T-helper 9 cell (primary cell): ENCODE results near the gene CCDC171.
"Not testable (repeated sequence)": the region's sequence is repeated elsewhere in the genome, so short reads cannot be mapped to it uniquely, and the experiment has no call there.

ENCODE experiments used
- DNase-seq: peaks from one replicate; pipeline ENCODE4 v3.0.0-alpha.2; 2020

Gene CCDC171

DNA sequence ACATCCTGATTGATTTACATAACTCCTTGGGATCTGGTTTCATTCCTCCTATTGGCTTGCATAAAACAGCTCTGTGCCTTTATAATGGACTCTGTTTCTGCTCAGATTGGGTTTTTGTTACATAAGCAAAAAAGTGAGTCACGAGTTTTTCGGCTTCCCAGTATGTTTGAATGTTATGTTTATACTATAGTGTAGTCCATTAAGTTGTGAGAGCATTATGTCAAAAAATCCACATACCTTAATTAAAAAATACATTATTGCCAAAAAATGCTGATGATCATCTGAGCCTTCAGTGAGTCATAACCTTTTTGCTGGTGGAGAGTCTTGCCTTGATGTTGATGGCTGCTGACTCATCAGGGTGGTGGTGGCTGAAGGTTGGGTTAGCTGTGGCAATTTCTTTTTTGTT lies 144.6 kb downstream of the CCDC171 start:
- DNase-seq: no peak

GRCh38 chr9:15699876-15700559 lies 147.2 kb downstream of the CCDC171 start:
- not testable (repeated sequence) for DNase-seq

GRCh38 chr9:15707000-15707399 lies 154.2 kb downstream of the CCDC171 start:
- no peak for DNase-seq

- no peak for DNase-seq
Observed at GRCh38 chr9:15711531-15711930, 158.7 kb downstream of the CCDC171 start.

DNA sequence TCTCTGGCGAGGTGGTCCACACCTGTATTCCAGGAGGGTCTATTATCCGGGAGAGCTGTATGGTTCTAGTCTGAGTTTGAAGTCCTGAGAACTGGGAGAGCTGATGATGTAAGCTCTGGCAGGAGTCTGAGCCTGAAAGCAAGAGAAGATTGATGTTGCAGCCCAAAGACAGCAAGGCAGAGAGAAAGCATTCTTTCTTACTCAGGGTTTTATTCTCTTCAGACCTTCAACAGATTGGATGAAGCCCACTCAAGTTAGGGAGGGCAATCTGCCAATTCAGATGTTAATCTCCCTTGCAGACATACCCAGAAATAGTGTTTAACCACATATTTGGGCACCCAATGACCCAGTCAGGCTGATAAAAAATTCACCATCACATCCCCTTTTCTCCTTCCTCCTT lies 159.1 kb downstream of the CCDC171 start:
- no peak for DNase-seq

DNA sequence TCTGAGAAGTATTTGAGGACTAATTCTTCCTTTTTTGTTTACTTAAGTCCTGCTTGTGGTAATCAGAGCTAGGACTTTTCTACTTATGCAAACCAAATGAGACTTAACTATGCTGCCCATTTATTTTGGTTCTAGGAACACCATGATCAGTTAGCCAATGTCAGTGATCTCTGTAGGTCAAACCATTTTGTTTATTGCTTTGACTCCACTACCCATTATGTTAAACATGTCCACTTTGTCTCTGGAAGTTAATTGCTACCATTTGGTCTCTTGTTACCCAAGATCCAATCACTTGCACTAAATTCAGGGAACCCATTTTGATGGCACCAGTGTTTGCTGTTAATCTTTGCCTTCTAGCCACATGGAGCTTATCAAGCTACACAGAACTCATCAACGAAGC lies 161.9 kb downstream of the CCDC171 start:
- no peak for DNase-seq

DNA sequence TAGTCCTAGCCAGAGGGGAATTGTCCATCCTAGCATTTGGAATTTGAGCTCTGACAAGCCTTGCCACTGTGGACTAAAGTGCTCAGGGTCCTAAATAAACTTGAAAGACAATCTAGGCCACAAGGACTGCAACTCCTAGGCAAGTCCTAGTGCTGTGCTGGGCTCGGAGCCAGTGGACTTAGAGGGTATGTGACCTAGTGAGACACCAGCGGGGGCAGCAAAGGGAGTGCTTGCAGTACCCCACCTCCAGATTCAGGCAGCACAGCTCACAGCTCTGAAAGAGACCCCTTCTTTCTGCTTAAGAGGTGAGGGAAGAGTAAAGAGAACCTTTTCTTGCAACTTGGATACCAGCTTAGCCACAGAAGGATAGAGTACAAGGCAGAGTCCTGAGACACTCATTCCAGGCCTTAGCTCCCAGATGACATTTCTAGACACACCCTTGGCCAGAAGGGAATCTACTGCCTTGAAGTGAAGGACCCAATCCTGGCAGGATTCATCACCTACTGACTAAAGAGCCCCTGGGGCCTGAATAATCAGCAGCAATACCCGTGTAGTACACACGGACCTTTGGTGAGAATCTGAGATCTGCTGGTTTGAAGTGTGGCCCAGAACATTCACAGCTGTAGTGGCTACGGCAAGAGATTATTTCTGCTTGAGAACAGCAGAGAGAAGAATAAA lies 164.6 kb downstream of the CCDC171 start:
- no peak for DNase-seq

DNA sequence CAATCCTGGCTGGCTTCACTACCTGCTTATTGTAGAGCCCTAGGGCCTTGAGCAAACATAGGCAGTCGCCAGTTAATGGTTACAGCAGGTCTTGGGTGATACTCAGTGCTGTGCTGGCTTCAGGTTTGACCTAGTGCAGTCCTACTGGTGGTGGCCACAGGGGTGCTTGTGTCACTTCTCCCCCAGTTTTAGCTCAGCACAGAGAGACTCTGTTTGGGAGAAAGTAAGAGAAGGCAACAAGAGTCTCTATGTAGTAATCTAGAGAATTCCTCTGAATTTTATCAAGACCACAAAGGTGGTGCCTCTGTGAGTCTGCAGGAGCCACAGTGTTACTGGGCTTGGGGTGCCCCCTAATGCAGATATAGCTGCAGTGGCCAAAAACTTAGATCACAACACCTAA lies 165.6 kb downstream of the CCDC171 start:
- no peak for DNase-seq

GRCh38 chr9:15720861-15721260 lies 168.0 kb downstream of the CCDC171 start:
- DNase-seq: no peak

- DNase-seq: no peak
Observed at GRCh38 chr9:15722888-15723287, 170.0 kb downstream of the CCDC171 start.

GRCh38 chr9:15724016-15724415 lies 171.2 kb downstream of the CCDC171 start:
- DNase-seq: no peak

DNA sequence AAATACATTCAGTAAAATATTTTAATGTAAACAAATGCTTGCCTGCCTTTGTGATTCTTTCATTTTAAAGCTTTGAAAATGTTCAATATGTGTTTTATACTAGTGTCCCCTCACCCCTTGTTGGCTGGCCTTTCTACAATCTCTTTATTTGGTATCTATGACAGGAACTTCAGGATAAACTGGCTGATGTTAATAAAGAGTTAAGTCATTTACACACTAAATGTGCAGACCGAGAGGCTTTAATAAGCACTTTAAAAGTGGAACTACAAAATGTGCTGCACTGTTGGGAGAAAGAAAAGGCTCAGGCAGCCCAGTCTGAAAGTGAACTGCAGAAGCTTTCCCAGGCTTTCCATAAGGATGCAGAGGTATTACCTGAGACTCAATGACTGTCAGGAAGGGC lies 171.8 kb downstream of the CCDC171 start:
- DNase-seq: no peak

DNA sequence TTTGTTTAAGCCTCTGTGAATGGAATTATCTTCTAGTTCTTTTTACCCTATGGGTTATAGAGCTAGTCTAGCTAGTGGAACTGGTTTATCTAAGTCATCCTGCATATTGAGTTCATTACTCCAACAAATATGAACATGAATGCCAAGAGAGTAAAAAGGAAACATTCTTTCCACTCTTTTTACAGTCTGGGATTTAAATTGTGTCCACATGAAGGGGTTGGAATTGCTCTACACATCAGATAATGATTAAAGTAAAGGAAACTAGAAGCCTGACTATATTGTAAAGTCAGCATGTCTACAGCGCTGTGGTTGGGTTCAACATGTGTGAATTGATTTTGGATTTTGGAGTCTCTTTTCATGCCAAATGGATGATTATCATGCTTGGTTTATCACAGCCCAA lies 173.1 kb downstream of the CCDC171 start:
- DNase-seq: no peak

DNA sequence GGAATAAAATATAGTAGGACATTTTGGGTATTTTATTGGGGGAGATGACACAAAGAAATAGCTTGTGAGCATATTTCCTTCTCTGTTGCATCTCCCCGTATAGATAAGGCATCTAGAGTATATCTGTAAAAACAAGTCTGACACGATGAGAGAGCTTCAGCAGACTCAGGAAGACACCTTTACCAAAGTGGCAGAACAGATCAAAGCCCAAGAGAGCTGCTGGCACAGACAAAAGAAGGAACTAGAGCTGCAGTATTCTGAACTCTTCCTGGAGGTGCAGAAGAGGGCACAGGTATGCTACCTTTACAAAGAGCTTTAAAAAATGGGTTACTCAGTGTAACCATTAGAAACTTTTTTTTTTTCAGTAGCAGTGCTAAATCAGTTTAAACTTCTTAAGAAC lies 176.7 kb downstream of the CCDC171 start:
- DNase-seq: no peak

DNA sequence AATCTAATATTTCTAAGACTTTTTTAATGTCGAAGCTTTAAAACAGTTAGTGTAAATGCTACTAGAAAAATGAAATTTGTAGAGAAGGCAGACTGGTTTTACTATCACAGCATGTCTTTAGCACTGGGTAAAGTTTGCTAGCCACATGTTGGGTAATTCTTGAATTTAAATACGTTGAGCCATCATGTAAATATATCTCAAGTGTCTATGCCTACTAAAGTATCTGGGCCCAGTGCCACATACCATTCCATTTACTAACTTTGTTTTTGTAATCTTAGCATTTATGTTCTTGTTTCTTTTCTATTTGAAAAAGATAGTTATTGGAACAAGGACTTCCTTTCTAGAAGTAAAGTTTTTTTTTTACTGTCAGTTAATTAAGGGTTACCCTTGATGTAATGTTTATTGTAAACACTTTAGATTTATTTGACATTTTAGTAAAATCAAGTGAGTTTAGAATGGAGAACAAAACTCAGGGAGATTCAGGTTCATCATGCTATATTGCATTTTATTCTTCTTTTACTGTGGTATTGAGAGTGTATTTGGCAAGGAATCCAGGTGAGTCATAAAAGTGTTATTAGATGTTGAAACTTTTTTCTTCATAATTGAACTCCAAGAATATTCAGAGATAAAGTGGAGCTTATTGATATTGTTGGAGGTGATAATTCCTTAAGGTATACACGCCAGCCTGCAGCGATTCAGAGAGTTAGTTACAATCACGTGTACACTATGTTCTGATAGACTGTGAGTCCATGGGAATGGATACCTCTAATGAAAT lies 182.4 kb downstream of the CCDC171 start:
- DNase-seq: no peak

GRCh38 chr9:15736569-15736968 lies 183.7 kb downstream of the CCDC171 start:
- DNase-seq: no peak

DNA sequence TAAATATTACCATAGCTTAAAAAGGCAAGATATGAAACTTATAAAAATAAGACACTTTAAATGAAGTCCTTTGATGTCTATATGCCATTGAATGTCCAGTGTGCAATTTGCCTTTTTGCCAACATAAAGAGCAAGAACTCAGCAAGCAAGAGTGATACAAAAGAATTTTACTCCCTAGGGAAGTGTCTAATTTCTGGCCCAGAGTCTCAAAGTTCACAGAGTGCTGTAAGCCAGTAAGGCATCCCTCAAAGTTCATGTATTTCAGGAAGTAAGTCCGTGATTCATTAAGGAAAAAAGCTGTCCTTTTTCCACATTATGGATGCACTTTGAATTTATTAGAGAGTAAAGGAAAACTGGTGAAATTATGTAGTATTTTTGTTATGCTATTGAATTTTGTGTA lies 185.2 kb downstream of the CCDC171 start:
- no peak for DNase-seq

DNA sequence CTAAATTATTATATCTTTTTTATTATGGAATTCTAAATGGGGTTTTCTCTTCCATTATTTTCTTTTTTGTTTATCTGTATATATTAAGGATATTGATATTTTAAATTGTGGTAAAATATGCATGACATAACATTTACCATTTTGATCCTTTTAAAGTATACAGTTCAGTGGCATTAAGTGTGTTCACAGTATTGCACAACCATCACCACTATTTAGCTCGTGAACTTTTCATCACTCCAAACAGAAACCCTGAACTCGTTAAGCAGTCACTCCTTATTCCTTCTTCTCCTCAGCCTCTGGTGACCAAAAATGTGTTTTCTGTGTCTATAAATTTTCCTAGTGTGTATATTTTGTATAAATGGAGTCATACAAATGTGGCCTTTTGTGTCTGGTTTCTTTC lies 188.2 kb downstream of the CCDC171 start:
- no peak for DNase-seq

- DNase-seq: no peak
Observed at GRCh38 chr9:15743512-15743911, 190.7 kb downstream of the CCDC171 start.

DNA sequence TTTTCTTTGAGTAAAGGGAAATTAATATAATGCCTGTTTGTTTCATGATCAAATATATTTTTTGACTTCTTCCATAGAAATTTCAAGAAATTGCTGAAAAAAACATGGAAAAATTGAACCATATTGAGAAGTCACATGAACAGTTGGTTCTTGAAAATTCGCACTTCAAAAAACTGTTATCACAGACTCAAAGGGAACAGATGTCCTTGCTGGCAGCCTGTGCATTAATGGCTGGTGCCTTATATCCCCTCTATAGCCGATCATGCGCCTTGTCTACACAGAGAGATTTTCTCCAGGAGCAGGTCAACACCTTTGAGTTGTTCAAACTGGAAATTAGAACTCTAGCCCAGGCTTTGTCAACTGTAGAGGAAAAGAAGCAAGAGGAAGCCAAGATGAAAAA lies 191.4 kb downstream of the CCDC171 start:
- no peak for DNase-seq

DNA sequence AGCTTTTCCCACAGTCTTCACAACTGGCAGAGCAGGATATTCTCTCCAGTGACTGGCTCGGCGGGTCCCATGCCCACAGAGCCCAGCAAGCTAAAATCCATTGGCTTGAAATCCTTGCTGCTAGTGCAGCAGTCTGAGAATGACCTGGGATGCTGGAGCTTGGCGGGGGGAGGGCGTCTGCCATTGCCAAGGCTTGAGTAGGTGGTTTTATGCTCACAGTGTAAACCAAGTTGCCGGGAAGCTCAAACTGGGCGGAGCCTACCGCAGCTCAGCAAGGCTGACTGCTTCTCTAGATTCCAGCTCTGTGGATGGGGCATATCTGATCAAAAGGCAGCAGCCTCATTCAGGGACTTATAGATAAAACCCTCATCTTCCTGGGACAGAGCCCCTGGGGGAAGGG lies 194.1 kb downstream of the CCDC171 start:
- DNase-seq: no peak

DNA sequence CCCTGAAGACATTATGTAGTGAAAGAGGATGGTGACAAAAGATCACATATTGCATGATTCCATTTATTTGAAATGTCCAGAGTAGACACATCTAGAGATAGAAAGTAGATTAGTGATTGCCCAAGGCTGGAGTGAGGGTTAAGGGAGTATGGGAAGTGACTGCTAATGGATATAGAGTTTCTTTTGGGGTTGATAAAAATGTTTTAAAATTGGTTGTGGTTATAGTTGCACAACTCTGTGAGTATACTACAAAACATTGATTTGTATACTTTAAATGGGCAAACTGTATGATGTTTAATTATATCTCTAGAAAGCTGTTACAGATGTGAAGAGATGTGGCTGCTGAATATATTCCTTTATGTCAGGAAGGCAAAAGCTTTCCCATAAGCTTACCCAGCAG lies 202.8 kb downstream of the CCDC171 start:
- DNase-seq: no peak

DNA sequence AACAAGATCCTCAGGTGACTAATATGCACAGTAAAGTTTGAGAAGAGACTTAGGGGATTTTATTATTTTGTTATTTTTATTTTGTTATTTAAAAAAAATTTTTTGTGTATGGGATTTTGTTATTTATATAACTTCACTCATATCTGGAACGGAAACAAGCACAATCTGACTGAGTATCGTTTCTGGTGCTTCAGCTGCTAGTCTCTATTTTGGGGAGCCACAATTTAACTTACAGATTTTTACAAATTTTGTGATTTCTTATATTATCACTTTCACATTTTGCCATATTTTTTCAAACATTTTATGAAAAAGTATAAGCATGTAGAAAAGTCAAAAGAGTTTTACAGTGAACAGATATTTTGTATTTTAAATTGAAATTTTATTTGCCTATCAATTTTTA lies 208.7 kb downstream of the CCDC171 start:
- no peak for DNase-seq

- DNase-seq: no peak
Observed at GRCh38 chr9:15763371-15763770, 210.5 kb downstream of the CCDC171 start.
